Stimulated activated CD4-positive, alpha-beta T cell treated with anti-CD3 and anti-CD28 coated beads, TNF-alpha, amount 100 ng/mL, for 24 hours (primary cell): Measurements from ENCODE around the gene TMEM179B.
"Not testable (repeated sequence)": the region's sequence is repeated elsewhere in the genome, so short reads cannot be mapped to it uniquely, and the experiment has no call there.

Source experiments
- DNase-seq, 3 experiments: peaks; one replicate each; pipeline ENCODE4 v3.0.0-alpha.2; 2020; ENCODE audit warnings: low read depth in 3 of 3

TMEM179B gene

GRCh38 chr11:62787005-62787759, at the start of gene TMEM179B:
Gene TMEM179B (plus strand): TSS chr11:62787402. CDS start chr11:62787432, 30 bp downstream.
- DNase-seq = peak; percentile 98 to 99 (median 99)

GRCh38 chr11:62747475-62748160, 39.6 kb upstream of the TMEM179B start:
- no peak for DNase-seq

GRCh38 chr11:62749931-62750330, 37.3 kb upstream of the TMEM179B start:
- not testable (repeated sequence) for DNase-seq

GRCh38 chr11:62752177-62752785, 34.9 kb upstream of the TMEM179B start:
- DNase-seq = no peak

- no peak for DNase-seq
Observed at GRCh38 chr11:62752994-62753735, 34.0 kb upstream of the TMEM179B start.

GRCh38 chr11:62753736-62754603, 33.2 kb upstream of the TMEM179B start, which contains the start of gene ZBTB3:
Gene ZBTB3 (minus strand): TSS chr11:62754160. CDS start chr11:62753664, 496 bp downstream.
- peak; percentile 92 to 95 (median 95) for DNase-seq

GRCh38 chr11:62755086-62755615, 32.1 kb upstream of the TMEM179B start:
- DNase-seq = no peak

GRCh38 chr11:62757846-62758788, 29.1 kb upstream of the TMEM179B start:
- DNase-seq = no peak

GRCh38 chr11:62760867-62761227, 26.4 kb upstream of the TMEM179B start:
- not testable (repeated sequence) for DNase-seq

GRCh38 chr11:62770778-62771143, 16.4 kb upstream of the TMEM179B start:
- DNase-seq = no peak

- peak; percentile 86 to 96 (median 88) for DNase-seq
Observed at GRCh38 chr11:62771144-62772021, 15.8 kb upstream of the TMEM179B start, which contains the start of gene TAF6L. Gene TAF6L (plus strand): TSS chr11:62771396. CDS start chr11:62775784, 4,388 bp downstream.

- DNase-seq = no peak
Observed at GRCh38 chr11:62774407-62774806, 12.8 kb upstream of the TMEM179B start.

GRCh38 chr11:62775646-62776045, 11.6 kb upstream of the TMEM179B start:
- DNase-seq = no peak

- no peak for DNase-seq
Observed at GRCh38 chr11:62777389-62777788, 9.8 kb upstream of the TMEM179B start.

GRCh38 chr11:62778441-62778840, 8.8 kb upstream of the TMEM179B start:
- DNase-seq = no peak

- DNase-seq = no peak
Observed at GRCh38 chr11:62782753-62783152, 4.4 kb upstream of the TMEM179B start.

- peak; percentile 71 to 81 (median 74) for DNase-seq
Observed at GRCh38 chr11:62786318-62787004, 741 bp upstream of the TMEM179B start.

- DNase-seq = no peak
Observed at GRCh38 chr11:62788991-62789390, 1.8 kb downstream of the TMEM179B start.
